A549 (cell line): Measurements from ENCODE around the gene ZNF575.

Experiments
- CEBPB ChIP-seq, 2 experiments: fragments of >200 bp in 1 of 2; sonication (Bioruptor Twin) in 1 of 2; formaldehyde crosslinking in 1 of 2; IDR thresholded peaks; 2 replicates each; pipeline ENCODE4 v1.6.1; 2012 to 2016
- ESRRA ChIP-seq: fragments of 150-350 bp; IDR thresholded peaks from 2 replicates; pipeline ENCODE4 v1.6.1; 2014; ENCODE audit warnings: mild to moderate bottlenecking, low read length, borderline replicate concordance
- REST ChIP-seq: fragments of 200-600 bp; sonication (generic); IDR thresholded peaks from 2 replicates; pipeline ENCODE4 v1.6.1; 2016; ENCODE audit warnings: antibody characterized with exemption, mild to moderate bottlenecking, moderate library complexity

DNA sequence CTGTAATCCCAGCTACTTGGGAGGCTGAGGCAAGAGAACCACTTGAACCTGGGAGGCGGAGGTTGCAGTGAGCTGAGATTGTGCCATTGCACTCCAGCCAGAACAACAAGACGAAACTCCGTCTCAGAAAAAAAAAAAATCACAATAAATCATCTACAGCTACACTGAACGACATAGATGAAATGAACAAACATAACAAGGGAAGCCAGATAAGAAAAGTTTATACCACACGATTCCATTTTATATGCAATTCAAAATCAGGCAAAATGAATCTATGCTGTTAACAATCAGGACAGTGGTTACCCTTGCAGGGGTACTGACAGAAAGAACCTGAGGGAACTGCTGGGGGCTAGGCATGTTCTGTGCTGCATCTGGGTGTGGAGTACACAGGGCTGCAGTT is 36.7 kb downstream of the ZNF575 start:
- TF ChIP-seq ESRRA (no peak), CEBPB (IDR thresholded peaks at IDR 0.05) (no peak), REST (no peak)
